Measurements from ENCODE around the gene CCDC97. TPM values are rescaled to one million over a fixed set of nuclear protein-coding genes. Genes with fewer than 3 reads are reported as not detected.

Gene CCDC97
- total RNA-seq, 8 experiments from 2014 or later, result 6.6 to 25.0 (median 9.7) TPM

DNA sequence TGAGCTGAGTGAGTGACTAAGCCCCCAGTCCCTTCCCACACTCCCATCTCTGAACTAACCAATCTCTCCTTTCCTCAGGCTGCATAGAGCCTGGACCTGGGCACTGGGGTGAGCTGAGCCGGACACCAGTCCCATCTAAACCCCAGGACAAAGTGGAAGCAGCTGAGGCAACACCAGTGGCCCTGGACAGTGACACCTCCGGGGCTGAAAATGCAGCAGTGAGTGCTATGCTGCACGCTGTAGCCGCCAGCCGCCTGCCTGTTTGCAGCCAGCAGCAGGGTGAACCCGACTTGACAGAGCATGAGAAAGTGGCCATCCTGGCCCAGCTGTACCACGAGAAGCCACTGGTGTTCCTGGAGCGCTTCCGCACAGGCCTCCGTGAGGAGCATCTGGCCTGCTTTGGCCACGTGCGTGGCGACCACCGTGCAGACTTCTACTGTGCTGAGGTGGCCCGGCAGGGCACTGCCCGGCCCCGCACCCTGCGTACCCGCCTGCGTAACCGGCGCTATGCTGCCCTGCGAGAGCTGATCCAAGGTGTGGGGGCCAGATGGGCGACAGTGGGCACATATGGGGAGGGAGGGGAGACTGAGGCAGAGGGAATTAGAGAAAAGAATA, 6.4 kb downstream of the CCDC97 start:
- no peak overlapping the region for H3K4me3 ChIP-seq

GRCh38 chr19:41318696-41319499, 8.9 kb downstream of the CCDC97 start:
- WGBS, 10 experiments, result 71 to 87% (median 82%) methylated on average over 1 to 11 of the region's 19 CpGs; no CpG with 5 or more reads in 4 of the 10 experiments
- peak in 1 of 8 experiments; percentile 16 for ATAC-seq (replicated peaks in 6 of 8)

More for the DNA sequence above, 6.4 kb downstream of the CCDC97 start:
- in situ Hi-C loops (cut with MboI; ENCODE audit: low pct_unique_long_range_greater_than_20kb in 2 of 9, low sequenced_read_pairs in 9 of 9, unreplicated experiment in 9 of 9), result no loop called here
- Histone ChIP-seq H3K27ac (no peak overlapping the region), H3K4me1 (replicated peaks in 1 of 2) (peaks cover under 1 to 3% of the 10 kb centered on the region in 2 donors)
- ATAC-seq (replicated peaks in 6 of 8), result no peak
- WGBS, 10 experiments, result 93 to 100% (median 100%) methylated on average over 2 to 9 of the region's 24 CpGs; no CpG with 5 or more reads in 5 of the 10 experiments

GRCh38 chr19:41319500-41320184, 9.7 kb downstream of the CCDC97 start:
- no peak overlapping the region for H3K27ac ChIP-seq
- in situ Hi-C loops (cut with MboI; ENCODE audit: low pct_unique_long_range_greater_than_20kb in 2 of 9, low sequenced_read_pairs in 9 of 9, unreplicated experiment in 9 of 9), result no loop called here
- no peak for ATAC-seq (replicated peaks in 6 of 8)
- 71 to 100% (median 90%) methylated on average over 1 to 8 of the region's 20 CpGs; no CpG with 5 or more reads in 5 of the 10 experiments for WGBS, 10 experiments
- no peak overlapping the region for H3K4me3 ChIP-seq
- H3K4me1 ChIP-seq (replicated peaks in 1 of 2), result peaks cover 29 to 32% of the 10 kb centered on the region in 2 donors

More at GRCh38 chr19:41318696-41319499, 8.9 kb downstream of the CCDC97 start:
- Histone ChIP-seq H3K4me1 (replicated peaks in 1 of 2) (peaks cover 21 to 25% of the 10 kb centered on the region in 2 donors), H3K4me3 (no peak overlapping the region), H3K27ac (no peak overlapping the region)
- in situ Hi-C loops (cut with MboI; ENCODE audit: low pct_unique_long_range_greater_than_20kb in 2 of 9, low sequenced_read_pairs in 9 of 9, unreplicated experiment in 9 of 9), result no loop called here

- in situ Hi-C loops (cut with MboI; ENCODE audit: low pct_unique_long_range_greater_than_20kb in 2 of 9, low sequenced_read_pairs in 9 of 9, unreplicated experiment in 9 of 9), result no loop called here
- peaks cover 34 to 37% of the 10 kb centered on the region in 2 donors for H3K4me1 ChIP-seq (replicated peaks in 1 of 2)
- H3K27ac ChIP-seq, result no peak overlapping the region
- no peak for ATAC-seq (replicated peaks in 6 of 8)
- H3K4me3 ChIP-seq, result no peak overlapping the region
- WGBS, 10 experiments, result 73 to 100% (median 97%) methylated on average over 1 to 6 of the region's 11 CpGs; no CpG with 5 or more reads in 6 of the 10 experiments
Observed at GRCh38 chr19:41320185-41320518, 10.2 kb downstream of the CCDC97 start.

- 100% methylated on average over 1 of the region's 4 CpGs; no CpG with 5 or more reads in 9 of the 10 experiments for WGBS, 10 experiments
- in situ Hi-C loops (cut with MboI; ENCODE audit: low pct_unique_long_range_greater_than_20kb in 2 of 9, low sequenced_read_pairs in 9 of 9, unreplicated experiment in 9 of 9), result no loop called here
- no peak overlapping the region for H3K27ac ChIP-seq
- H3K4me1 ChIP-seq (replicated peaks in 1 of 2), result peaks cover 37 to 41% of the 10 kb centered on the region in 2 donors
- ATAC-seq (replicated peaks in 6 of 8), result no peak
- no peak overlapping the region for H3K4me3 ChIP-seq
Observed at GRCh38 chr19:41320568-41320967, 10.6 kb downstream of the CCDC97 start.

- 73 to 100% (median 91%) methylated on average over 1 to 3 of the region's 7 CpGs; no CpG with 5 or more reads in 6 of the 10 experiments for WGBS, 10 experiments
- H3K27ac ChIP-seq, result peak overlapping the region in 1 of 2 donors; percentile 19
- no peak for ATAC-seq (replicated peaks in 6 of 8)
- peaks cover 39 to 48% of the 10 kb centered on the region in 2 donors for H3K4me1 ChIP-seq (replicated peaks in 1 of 2)
- in situ Hi-C loops (cut with MboI; ENCODE audit: low pct_unique_long_range_greater_than_20kb in 2 of 9, low sequenced_read_pairs in 9 of 9, unreplicated experiment in 9 of 9), result no loop called here
- H3K4me3 ChIP-seq, result no peak overlapping the region
Observed at GRCh38 chr19:41321204-41321599, 11.2 kb downstream of the CCDC97 start.

- peak in 3 of 8 experiments; percentile 5 to 31 (median 7) for ATAC-seq (replicated peaks in 6 of 8)
- in situ Hi-C loops (cut with MboI; ENCODE audit: low pct_unique_long_range_greater_than_20kb in 2 of 9, low sequenced_read_pairs in 9 of 9, unreplicated experiment in 9 of 9), result no loop called here
- WGBS, 10 experiments, result 44 to 100% (median 52%) methylated on average over 1 to 6 of the region's 10 CpGs; no CpG with 5 or more reads in 3 of the 10 experiments
- Histone ChIP-seq H3K27ac (peak overlapping the region in 1 of 2 donors; percentile 19), H3K4me3 (no peak overlapping the region), H3K4me1 (replicated peaks in 1 of 2) (peaks cover 39 to 50% of the 10 kb centered on the region in 2 donors)
Observed at GRCh38 chr19:41321600-41322270, 11.8 kb downstream of the CCDC97 start.

- H3K27ac ChIP-seq, result peak overlapping the region in 1 of 2 donors; percentile 61
- in situ Hi-C loops (cut with MboI; ENCODE audit: low pct_unique_long_range_greater_than_20kb in 2 of 9, low sequenced_read_pairs in 9 of 9, unreplicated experiment in 9 of 9), result no loop called here
- peaks cover 39 to 52% of the 10 kb centered on the region in 2 donors for H3K4me1 ChIP-seq (replicated peaks in 1 of 2)
- no peak overlapping the region for H3K4me3 ChIP-seq
- 83 to 100% (median 95%) methylated on average over 1 to 4 of the region's 11 CpGs; no CpG with 5 or more reads in 7 of the 10 experiments for WGBS, 10 experiments
- no peak for ATAC-seq (replicated peaks in 6 of 8)
Observed at GRCh38 chr19:41322451-41322850, 12.5 kb downstream of the CCDC97 start.

DNA sequence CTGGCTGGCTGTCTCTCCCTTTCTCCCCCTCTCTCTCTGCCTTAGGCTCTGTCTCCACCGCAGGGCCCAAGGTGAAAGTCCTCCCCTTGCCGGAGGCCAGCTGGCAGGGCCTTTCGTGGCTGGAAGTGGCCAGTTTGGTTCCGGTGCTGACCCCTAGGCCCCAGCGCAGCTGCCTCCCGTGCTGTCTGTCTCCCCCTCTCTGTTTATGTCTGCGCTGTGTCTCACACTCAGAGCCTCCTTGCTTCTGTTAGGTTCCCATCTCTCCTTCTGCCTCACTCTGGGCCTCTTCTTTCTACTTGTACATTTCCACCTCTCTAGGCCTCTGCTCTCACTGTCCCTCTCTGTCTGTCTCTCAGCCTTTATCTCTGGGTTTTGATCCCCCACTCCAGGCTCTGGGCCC, 13.1 kb downstream of the CCDC97 start:
- peak in 1 of 8 experiments; percentile 8 for ATAC-seq (replicated peaks in 6 of 8)
- H3K27ac ChIP-seq, result peak overlapping the region; percentile 35 to 61
- H3K4me1 ChIP-seq (replicated peaks in 1 of 2), result peaks cover 39 to 55% of the 10 kb centered on the region in 2 donors
- H3K4me3 ChIP-seq, result no peak overlapping the region
- 0 to 100% (median 62%) methylated on average over 1 to 5 of the region's 7 CpGs for WGBS, 10 experiments
- in situ Hi-C loops (cut with MboI; ENCODE audit: low pct_unique_long_range_greater_than_20kb in 2 of 9, low sequenced_read_pairs in 9 of 9, unreplicated experiment in 9 of 9), result no loop called here

GRCh38 chr19:41323430-41324125, 13.6 kb downstream of the CCDC97 start:
- peak; percentile 65 to 79 (median 73) for ATAC-seq (replicated peaks in 6 of 8)
- 40 to 100% (median 68%) methylated on average over 1 to 4 of the region's 16 CpGs; no CpG with 5 or more reads in 6 of the 10 experiments for WGBS, 10 experiments
- Histone ChIP-seq H3K4me3 (no peak overlapping the region), H3K27ac (peak overlapping the region; percentile 35 to 61), H3K4me1 (replicated peaks in 1 of 2) (peaks cover 39 to 59% of the 10 kb centered on the region in 2 donors)
- in situ Hi-C loops (cut with MboI; ENCODE audit: low pct_unique_long_range_greater_than_20kb in 2 of 9, low sequenced_read_pairs in 9 of 9, unreplicated experiment in 9 of 9), result no loop called here

GRCh38 chr19:41324231-41324702, 14.3 kb downstream of the CCDC97 start:
- Histone ChIP-seq H3K4me3 (no peak overlapping the region), H3K4me1 (replicated peaks in 1 of 2) (peaks cover 39 to 59% of the 10 kb centered on the region in 2 donors), H3K27ac (peak overlapping the region in 1 of 2 donors; percentile 61)
- in situ Hi-C loops (cut with MboI; ENCODE audit: low pct_unique_long_range_greater_than_20kb in 2 of 9, low sequenced_read_pairs in 9 of 9, unreplicated experiment in 9 of 9), result no loop called here
- no peak for ATAC-seq (replicated peaks in 6 of 8)
- WGBS, 10 experiments, result 51 to 80% (median 66%) methylated on average over 1 to 2 of the region's 7 CpGs; no CpG with 5 or more reads in 4 of the 10 experiments

Data from motor neuron (in vitro differentiated cells).